Aorta (tissue), 5 donors: ENCODE results near the gene GRM8. TPM values are rescaled to one million over a fixed set of nuclear protein-coding genes. Genes with fewer than 3 reads are reported as not detected.

Source experiments
- ATAC-seq: fragments of 200-7000 bp; cut with Tn5 transposase; one replicate; pipeline ENCODE4 v1.9.1; 2022; ENCODE audit warnings: moderate library complexity; ENCODE audit not compliant: low FRiP score
- DNase-seq, 2 donors: peaks; one replicate each; pipeline ENCODE4 v3.0.0-alpha.2; 2020
- H3K27ac ChIP-seq, 2 donors: one replicate each; pipeline ENCODE4 v1.5.1; 2013; ENCODE audit warnings: low read length in 2 of 2, mild to moderate bottlenecking in 2 of 2, moderate library complexity in 2 of 2, control low read depth in 1 of 2, inconsistent platforms in 1 of 2, low read depth in 1 of 2
- H3K27me3 ChIP-seq, 2 donors: one replicate each; pipeline ENCODE4 v1.6.1; 2013; ENCODE audit warnings: control low read depth in 1 of 2, low read length in 1 of 2, mild to moderate bottlenecking in 1 of 2, moderate library complexity in 1 of 2; ENCODE audit not compliant: insufficient read depth in 2 of 2, control insufficient read depth in 1 of 2
- H3K36me3 ChIP-seq, 2 donors: one replicate each; pipeline ENCODE4 v1.6.1; 2013; ENCODE audit warnings: control low read depth in 1 of 2, low read length in 1 of 2, mild to moderate bottlenecking in 1 of 2; ENCODE audit not compliant: insufficient read depth in 2 of 2, control insufficient read depth in 1 of 2
- H3K4me1 ChIP-seq, 2 donors: one replicate each; pipeline ENCODE4 v1.6.1; 2013; ENCODE audit warnings: low read length in 2 of 2, control low read depth in 1 of 2, mild to moderate bottlenecking in 1 of 2, moderate library complexity in 1 of 2; ENCODE audit not compliant: insufficient read depth in 2 of 2, control insufficient read depth in 1 of 2
- H3K4me3 ChIP-seq, 2 donors: one replicate each; pipeline ENCODE4 v1.5.1; 2013; ENCODE audit warnings: low read length in 2 of 2, control low read depth in 1 of 2, mild to moderate bottlenecking in 1 of 2
- H3K9me3 ChIP-seq: one replicate; pipeline ENCODE4 v1.6.1; 2013; ENCODE audit warnings: mild to moderate bottlenecking, low read length; ENCODE audit not compliant: control insufficient read depth
- WGBS, 2 donors: extraction: QIAGEN DNeasy Blood & Tissue Kit; methylation state at CpG; one replicate each; pipeline ENCODE4 v1.1.7; 2013; 5-methylcytosine and 5-hydroxymethylcytosine counted together
- intact Hi-C, 2 donors: fragments of 100-400 bp; cut with DNase I; formaldehyde crosslinking; loops; one replicate each; pipeline versions ENCODE4 v1.14.2 to v1.15.0; 2022
- polyA plus RNA-seq, 2 donors: library from polyadenylated mRNA; stranded (reverse); fragments of 200-250 nt; gene quantifications; one replicate each; pipeline ENCODE4 v1.2.3, GENCODE V29; 2013
- total RNA-seq, 2 donors: library from RNA; stranded (reverse); fragmentation: NEBNext Ultra II Directional; extraction: Animal tissue kit (Norgen Biotek cat#: 25700); gene quantifications; one replicate each; pipeline ENCODE4 v1.2.1, GENCODE V29; 2021
- donor health status: healthy with polysubstance abuse.
- donor health status: Bipolar disorder and iron deficiency.
- donor health status: DM: no; HTN: no; CAD: no.
- donor health status: DM: no; HTN: no; CAD: no.
- donor health status: DM: yes; HTN: yes; CAD: no.

Gene GRM8
- total and polyA plus RNA-seq, 4 donors: 0.20 TPM; not detected in 3

- Histone ChIP-seq H3K4me1 (no peaks in the 10 kb centered on the region), H3K36me3 (no peaks in the 10 kb centered on the region), H3K4me3 (no peak overlapping the region), H3K27me3 (no peaks in the 10 kb centered on the region), H3K27ac (no peak overlapping the region), H3K9me3 (no peaks in the 10 kb centered on the region)
- intact Hi-C loops: no loop called here
- ATAC-seq: no peak
- no peak for DNase-seq
- WGBS, 2 donors: 1 to 3% methylated on average over 1 of the region's 1 CpG
Measured at GRCh38 chr7:126495001-126495400, 757.7 kb downstream of the GRM8 start.

- Histone ChIP-seq H3K36me3 (no peaks in the 10 kb centered on the region), H3K9me3 (no peaks in the 10 kb centered on the region), H3K27me3 (no peaks in the 10 kb centered on the region), H3K4me1 (no peaks in the 10 kb centered on the region), H3K27ac (no peak overlapping the region), H3K4me3 (no peak overlapping the region)
- ATAC-seq (no peak), DNase-seq (no peak)
- WGBS, 2 donors: 37 to 40% methylated on average over 2 of the region's 2 CpGs
- intact Hi-C loops: no loop called here
Measured at GRCh38 chr7:126493801-126494200, 758.9 kb downstream of the GRM8 start.

GRCh38 chr7:126489874-126490273 lies 762.9 kb downstream of the GRM8 start:
- H3K36me3 ChIP-seq: no peaks in the 10 kb centered on the region
- no peak for DNase-seq
- intact Hi-C loops: no loop called here
- H3K4me3 ChIP-seq: no peak overlapping the region
- no peaks in the 10 kb centered on the region for H3K9me3 ChIP-seq
- H3K27ac ChIP-seq: no peak overlapping the region
- H3K4me1 ChIP-seq: no peaks in the 10 kb centered on the region
- no peak for ATAC-seq
- 86 to 87% methylated on average over 2 of the region's 2 CpGs for WGBS, 2 donors
- H3K27me3 ChIP-seq: no peaks in the 10 kb centered on the region

- intact Hi-C loops: no loop called here
- Histone ChIP-seq H3K27ac (no peak overlapping the region), H3K27me3 (no peaks in the 10 kb centered on the region), H3K9me3 (no peaks in the 10 kb centered on the region), H3K4me1 (no peaks in the 10 kb centered on the region), H3K36me3 (no peaks in the 10 kb centered on the region), H3K4me3 (no peak overlapping the region)
- no peak for ATAC-seq
- WGBS, 2 donors: 63 to 65% methylated on average over 4 of the region's 4 CpGs
- no peak for DNase-seq
Measured at GRCh38 chr7:126487728-126488442, 764.9 kb downstream of the GRM8 start.

GRCh38 chr7:126486806-126487205 lies 765.9 kb downstream of the GRM8 start:
- ATAC-seq: no peak
- no peak overlapping the region for H3K27ac ChIP-seq
- no peaks in the 10 kb centered on the region for H3K27me3 ChIP-seq
- H3K36me3 ChIP-seq: no peaks in the 10 kb centered on the region
- H3K9me3 ChIP-seq: no peaks in the 10 kb centered on the region
- H3K4me3 ChIP-seq: no peak overlapping the region
- intact Hi-C loops: no loop called here
- no peak for DNase-seq
- no peaks in the 10 kb centered on the region for H3K4me1 ChIP-seq

GRCh38 chr7:126485791-126486190 lies 767.0 kb downstream of the GRM8 start:
- no peaks in the 10 kb centered on the region for H3K36me3 ChIP-seq
- no peaks in the 10 kb centered on the region for H3K9me3 ChIP-seq
- no peak overlapping the region for H3K27ac ChIP-seq
- no peak for DNase-seq
- 31 to 38% methylated on average over 4 of the region's 4 CpGs for WGBS, 2 donors
- no peaks in the 10 kb centered on the region for H3K4me1 ChIP-seq
- H3K4me3 ChIP-seq: no peak overlapping the region
- no peaks in the 10 kb centered on the region for H3K27me3 ChIP-seq
- intact Hi-C loops: no loop called here
- no peak for ATAC-seq

- intact Hi-C loops: no loop called here
- ATAC-seq: no peak
- 53 to 56% methylated on average over 3 of the region's 3 CpGs for WGBS, 2 donors
Measured at GRCh38 chr7:126483972-126484371, 768.8 kb downstream of the GRM8 start.

GRCh38 chr7:126472825-126473224 lies 779.9 kb downstream of the GRM8 start:
- intact Hi-C loops: no loop called here
- Histone ChIP-seq H3K4me3 (no peak overlapping the region), H3K27me3 (no peaks in the 10 kb centered on the region), H3K4me1 (no peaks in the 10 kb centered on the region), H3K27ac (no peak overlapping the region), H3K9me3 (peaks cover 1% of the 10 kb centered on the region), H3K36me3 (no peaks in the 10 kb centered on the region)
- DNase-seq (no peak), ATAC-seq (no peak)

More at GRCh38 chr7:126483972-126484371, 768.8 kb downstream of the GRM8 start:
- no peak for DNase-seq
- H3K36me3 ChIP-seq: no peaks in the 10 kb centered on the region
- H3K9me3 ChIP-seq: no peaks in the 10 kb centered on the region
- H3K27ac ChIP-seq: no peak overlapping the region
- H3K27me3 ChIP-seq: no peaks in the 10 kb centered on the region
- H3K4me1 ChIP-seq: no peaks in the 10 kb centered on the region
- H3K4me3 ChIP-seq: no peak overlapping the region

- no peak overlapping the region for H3K4me3 ChIP-seq
- ATAC-seq (no peak), DNase-seq (no peak)
- no peaks in the 10 kb centered on the region for H3K4me1 ChIP-seq
- H3K9me3 ChIP-seq: no peaks in the 10 kb centered on the region
- 39 to 54% methylated on average over 2 of the region's 2 CpGs for WGBS, 2 donors
- no peaks in the 10 kb centered on the region for H3K36me3 ChIP-seq
- no peaks in the 10 kb centered on the region for H3K27me3 ChIP-seq
- intact Hi-C loops: no loop called here
- no peak overlapping the region for H3K27ac ChIP-seq
Measured at GRCh38 chr7:126462405-126462804, 790.3 kb downstream of the GRM8 start.
